CD4-positive, alpha-beta T cell treated with Interleukin-4 for 4 hours (primary cell): Measurements from ENCODE around the gene GOLGA6L24.
"Not testable (repeated sequence)": the region's sequence is repeated elsewhere in the genome, so short reads cannot be mapped to it uniquely, and the experiment has no call there.

Experiments
- DNase-seq: peaks from one replicate; pipeline ENCODE4 v3.0.0-alpha.2; 2020

The GOLGA6L24 gene

GRCh38 chr15:28357984-28358383, at the start of gene GOLGA6L24:
GOLGA6L24 (minus strand) TSS chr15:28358084; CDS start chr15:28358023, 61 bp downstream.
- DNase-seq, result not testable (repeated sequence)

DNA sequence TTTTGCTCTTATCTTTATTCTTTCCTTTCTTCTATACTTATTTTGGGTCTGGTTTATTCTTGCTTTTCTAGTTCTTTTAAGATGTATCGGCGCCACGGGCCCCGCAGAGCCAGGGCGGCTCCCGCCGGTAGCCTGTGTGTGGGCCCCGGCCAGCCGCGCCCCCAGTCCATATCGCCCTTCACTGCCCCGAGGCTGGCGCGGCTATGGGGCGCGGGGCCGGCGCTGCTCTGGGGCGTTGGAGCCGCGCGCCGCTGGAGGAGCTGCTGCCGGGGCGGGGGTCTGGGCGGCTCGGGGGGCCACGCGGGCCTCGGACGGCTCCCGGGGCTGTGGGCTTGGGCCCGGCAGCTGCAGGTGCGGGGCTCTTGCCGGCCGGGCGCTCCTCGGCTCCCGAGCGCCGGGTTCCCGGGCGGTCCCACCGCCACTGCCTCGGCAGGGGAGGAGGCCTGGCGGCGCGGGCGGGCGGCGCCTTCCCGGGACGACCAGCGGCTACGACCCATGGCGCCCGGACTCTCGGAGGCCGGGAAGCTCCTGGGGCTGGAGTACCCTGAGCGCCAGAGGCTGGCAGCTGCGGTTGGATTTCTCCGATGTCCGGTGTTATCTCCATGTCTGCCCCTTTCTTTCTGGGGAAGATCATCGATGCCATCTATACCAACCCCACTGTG, 45.0 kb upstream of the GOLGA6L24 start:
- DNase-seq, result not testable (repeated sequence)

GRCh38 chr15:28396022-28396421, 38.1 kb upstream of the GOLGA6L24 start:
- not testable (repeated sequence) for DNase-seq

GRCh38 chr15:28380053-28380452, 22.2 kb upstream of the GOLGA6L24 start:
- DNase-seq, result not testable (repeated sequence)

DNA sequence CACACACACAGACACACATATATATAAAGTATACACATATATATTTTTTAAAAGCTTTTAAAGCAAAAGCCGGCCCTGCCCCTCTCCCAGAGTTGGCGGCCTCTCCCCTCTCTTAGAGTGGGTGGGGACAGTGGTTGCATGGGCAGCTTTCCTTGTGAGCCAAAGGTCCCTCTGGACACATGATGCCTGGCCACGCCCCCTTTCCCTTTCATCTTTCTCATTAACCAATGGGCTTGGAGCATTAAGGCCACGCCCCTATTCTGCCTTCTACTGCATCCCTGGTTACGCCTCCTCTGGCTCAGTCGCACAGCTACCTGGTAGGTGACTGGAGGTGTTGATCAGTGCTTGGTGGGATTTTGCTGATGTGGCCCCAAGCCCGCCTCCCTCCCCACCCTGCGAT, 20.5 kb upstream of the GOLGA6L24 start, which contains the start of gene GOLGA8F:
Gene GOLGA8F (plus strand): TSS at position 301 of the 400 bp plus-strand sequence. CDS start 98 bp downstream, at position 399.
- DNase-seq, result not testable (repeated sequence)

GRCh38 chr15:28365502-28365901, 7.6 kb upstream of the GOLGA6L24 start:
- not testable (repeated sequence) for DNase-seq

GRCh38 chr15:28322129-28322588, 35.7 kb downstream of the GOLGA6L24 start, which contains the start of gene HERC2:
HERC2 (minus strand) TSS chr15:28322179; CDS start chr15:28321433, 746 bp downstream.
- not testable (repeated sequence) for DNase-seq

GRCh38 chr15:28321358-28322078, 36.4 kb downstream of the GOLGA6L24 start:
- not testable (repeated sequence) for DNase-seq

DNA sequence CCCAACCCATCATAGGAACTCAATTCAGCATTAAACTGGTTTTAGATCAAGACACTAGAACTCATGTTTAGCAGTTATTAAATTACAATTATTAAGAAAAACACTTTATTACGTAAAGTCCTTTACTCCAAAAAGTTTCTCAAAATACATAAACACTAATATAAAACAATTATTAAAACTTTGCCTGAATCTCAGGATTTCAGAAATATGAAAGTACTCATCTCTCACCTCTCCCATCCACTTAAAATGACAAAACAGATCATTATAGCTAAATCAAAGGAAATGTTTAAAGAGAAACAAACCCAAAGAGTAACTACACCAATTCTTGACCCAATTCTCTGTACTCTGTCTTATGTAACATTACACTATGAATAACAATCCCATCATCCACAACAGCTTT, 38.2 kb downstream of the GOLGA6L24 start:
- not testable (repeated sequence) for DNase-seq

DNA sequence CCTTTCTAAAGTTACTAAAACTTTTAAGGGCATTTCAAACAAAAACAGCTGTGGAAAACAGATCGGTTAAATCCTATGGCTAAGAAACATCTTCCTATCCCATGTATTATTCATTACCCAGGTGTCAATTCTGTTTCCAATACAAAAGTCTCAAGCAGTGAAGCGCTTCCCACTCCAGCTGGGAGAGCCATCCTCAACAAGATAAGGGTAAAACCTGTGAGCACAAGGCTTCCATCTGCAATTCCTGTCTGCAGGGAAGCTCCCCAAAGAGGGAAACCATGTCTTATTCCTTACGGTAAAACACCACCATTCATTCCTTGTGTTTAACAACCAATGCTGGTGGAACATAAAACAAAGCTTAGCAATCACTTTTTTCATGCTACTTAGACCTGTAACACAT, 39.1 kb downstream of the GOLGA6L24 start:
- not testable (repeated sequence) for DNase-seq

DNA sequence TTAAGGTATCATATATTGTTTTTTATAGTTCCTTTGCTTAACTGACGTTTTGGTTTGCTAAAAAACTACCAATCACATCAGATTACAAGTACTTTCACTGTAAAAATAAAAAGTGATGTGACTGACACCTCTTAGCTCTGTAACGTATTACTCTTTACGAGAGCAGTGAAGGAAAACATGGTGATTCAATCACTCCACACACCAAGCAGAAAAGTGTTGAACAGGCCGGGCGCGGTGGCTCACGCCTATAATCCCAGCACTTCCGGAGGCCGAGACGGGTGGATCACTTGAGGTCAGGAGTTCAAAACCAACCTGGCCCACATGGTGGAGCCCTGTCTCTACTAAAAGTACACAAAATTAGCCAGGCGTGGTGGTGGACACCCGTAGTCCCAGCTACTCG, 39.8 kb downstream of the GOLGA6L24 start:
- not testable (repeated sequence) for DNase-seq

DNA sequence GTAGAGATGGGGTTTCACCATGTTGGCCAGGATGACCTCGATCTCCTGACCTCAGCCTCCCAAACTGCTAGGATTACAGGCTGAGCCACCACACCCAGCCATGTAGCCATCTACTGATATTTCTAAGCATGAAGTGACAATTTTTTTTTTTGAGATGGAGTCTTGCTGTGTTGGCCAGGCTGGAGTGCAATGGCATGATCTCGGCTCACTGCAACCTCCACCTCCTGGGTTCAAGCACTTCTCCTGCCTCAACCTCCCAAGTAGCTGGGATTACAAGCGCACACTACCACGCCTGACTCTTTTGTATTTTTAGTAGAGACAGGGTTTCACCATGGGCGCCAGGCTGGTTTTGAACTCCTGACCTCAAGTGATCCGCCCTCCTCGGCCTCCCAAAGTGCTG, 40.9 kb downstream of the GOLGA6L24 start:
- not testable (repeated sequence) for DNase-seq

DNA sequence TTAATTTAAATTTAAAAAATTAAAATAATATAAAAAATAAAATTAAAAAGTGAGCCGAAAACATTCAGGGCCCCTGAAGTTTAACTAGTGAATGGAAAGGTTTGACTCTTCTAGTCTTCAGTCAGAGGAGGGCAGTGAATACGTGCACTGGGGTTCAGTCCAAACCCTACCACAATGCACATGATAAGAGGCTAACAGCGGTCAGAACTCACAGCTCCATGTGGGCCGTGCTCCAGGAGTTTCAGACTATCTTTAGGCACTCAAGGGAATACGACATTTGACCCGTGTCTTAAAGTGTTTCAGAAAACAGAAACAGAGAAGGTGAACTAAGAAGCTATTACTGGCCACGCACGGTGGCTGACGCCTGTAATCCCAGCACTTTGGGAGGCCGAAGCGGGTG, 47.4 kb downstream of the GOLGA6L24 start:
- DNase-seq, result not testable (repeated sequence)

DNA sequence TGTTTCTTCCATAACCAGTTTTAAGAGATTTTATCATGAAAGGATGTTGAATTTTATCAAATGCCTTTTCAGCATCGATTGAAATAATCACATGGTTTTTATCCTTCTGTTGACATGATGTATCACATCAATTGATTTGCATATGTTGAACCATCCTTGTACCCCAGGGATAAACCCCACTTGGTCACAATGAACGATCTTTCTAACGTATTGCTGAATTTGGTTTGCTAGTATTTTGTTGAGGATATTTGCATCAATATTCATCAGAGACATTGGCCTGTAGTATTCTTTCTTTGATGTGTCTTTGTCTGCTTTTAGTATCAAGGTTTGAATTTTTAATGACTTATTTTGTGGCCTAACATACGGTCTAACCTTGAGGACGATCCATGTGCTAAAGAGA, 49.2 kb downstream of the GOLGA6L24 start:
- DNase-seq, result not testable (repeated sequence)
